Stimulated activated CD8-positive, alpha-beta memory T cell treated with anti-CD3 and anti-CD28 coated beads, Interleukin-2, amount 100 ng/mL, for 48 hours (primary cell): ENCODE data around the gene TMED8.
"Not testable (repeated sequence)": the region's sequence is repeated elsewhere in the genome, so short reads cannot be mapped to it uniquely, and the experiment has no call there.

ENCODE experiments used
- DNase-seq, 2 donors: peaks; one replicate each; pipeline ENCODE4 v3.0.0-alpha.2; 2020; ENCODE audit warnings: low read depth in 2 of 2

TMED8 gene

DNA sequence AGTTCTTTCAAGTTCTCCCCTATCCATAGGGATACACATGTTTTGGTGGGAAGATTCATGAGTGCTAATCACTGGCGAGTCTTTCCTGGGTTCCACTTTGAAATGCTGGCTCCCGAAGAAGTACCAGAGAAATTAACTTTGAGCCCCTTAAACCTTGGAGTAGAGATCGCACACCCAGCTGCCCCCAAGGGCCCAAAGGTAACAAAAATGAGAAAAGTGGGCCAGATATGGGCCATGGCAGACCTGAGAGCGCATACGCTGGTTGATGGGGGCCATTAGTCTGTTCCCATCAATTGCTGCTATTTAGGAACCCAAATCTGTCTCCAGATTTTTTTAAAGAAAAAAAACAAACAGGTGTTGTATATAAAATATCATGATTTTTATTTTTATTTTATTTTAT is 53.9 kb downstream of the TMED8 start:
- DNase-seq = no peak

DNA sequence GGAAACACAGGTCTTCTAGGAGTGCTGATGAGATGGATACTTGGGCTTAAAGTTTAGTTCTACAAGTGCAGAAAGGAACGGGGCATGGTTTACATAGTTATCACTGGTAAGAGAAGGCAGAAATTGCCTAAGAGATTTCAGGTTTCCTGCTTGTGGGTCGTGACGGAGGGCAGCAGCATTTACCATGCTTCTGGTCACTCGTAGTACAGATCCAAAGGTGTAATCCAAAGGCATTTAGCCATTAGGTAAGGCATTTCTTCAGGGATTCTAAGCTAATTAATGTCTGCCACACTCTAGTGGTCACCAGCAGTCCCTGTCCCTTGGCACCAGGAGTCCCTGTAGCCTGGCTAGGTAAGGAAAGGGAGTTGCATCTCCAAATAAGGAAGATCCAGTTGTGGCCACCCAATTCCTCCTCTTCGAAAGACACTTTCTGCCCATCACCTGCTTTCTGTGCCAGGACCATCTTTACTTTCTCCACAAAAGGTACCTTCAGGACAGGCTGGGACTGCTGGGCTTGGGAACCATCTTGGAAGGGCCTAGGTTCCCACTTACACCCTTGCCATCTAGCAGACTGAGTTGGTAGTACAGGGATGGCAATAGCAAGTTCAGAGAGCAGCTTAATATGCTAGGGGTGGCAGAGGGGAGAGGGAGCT is 54.5 kb downstream of the TMED8 start:
- no peak for DNase-seq

DNA sequence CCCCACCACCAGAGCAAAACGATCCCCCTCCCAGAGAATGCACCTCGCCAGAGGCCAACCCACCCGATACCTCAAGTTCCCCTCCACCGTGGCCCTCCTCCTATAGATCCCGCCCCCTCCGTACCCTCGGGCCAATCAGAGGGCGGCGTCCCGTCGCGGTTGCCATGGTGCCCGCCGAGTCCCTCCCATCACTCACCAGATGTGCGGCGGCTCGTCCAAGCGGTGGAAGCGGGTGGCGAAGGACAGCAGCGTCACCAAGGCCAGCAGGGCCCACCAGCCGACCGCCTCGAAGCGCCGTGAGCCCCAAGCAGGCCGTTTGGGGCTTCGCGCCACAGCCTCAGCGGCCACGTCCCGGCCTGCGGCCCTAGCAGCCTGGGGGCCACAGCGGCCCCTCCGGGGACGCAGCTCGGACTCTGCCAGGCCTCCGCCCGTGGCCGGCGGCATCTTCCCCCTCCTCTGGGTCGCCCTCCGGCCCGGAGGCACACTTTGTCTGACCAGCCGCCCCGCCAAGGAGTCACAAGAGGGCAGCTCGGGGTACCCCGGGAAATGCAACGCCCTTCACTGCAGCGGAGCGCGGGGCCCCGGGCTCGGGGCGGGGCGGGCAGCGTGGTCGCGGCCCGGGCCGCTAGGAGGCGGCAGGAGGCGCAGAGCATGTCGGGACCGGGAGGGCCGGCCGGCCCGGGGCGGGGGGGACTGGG is 56.5 kb downstream of the TMED8 start, which contains the start of gene POMT2:
POMT2 (minus strand) TSS at position 646 of the 698 bp plus-strand sequence; CDS start at position 444, 202 bp downstream.
- DNase-seq = peak; percentile 88 to 90

DNA sequence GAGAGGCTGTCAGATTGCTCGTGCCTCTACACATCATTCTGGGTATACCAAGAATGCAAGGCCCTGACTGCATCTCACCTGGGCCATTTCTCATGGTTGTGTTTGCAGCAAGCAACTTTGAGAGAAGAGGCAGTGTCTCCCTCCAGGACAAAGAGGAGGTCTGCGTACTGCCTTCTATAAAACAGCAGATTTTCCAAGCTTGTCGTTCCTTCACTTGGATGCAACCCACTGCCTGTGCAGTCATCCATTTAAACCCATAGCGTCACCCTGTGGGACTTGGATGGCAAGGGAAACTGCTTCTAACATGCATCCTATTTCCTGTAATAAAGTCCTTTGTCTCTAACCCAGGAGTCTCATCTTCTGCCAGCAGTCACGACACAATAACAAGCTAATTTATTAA is 57.5 kb downstream of the TMED8 start:
- no peak for DNase-seq

DNA sequence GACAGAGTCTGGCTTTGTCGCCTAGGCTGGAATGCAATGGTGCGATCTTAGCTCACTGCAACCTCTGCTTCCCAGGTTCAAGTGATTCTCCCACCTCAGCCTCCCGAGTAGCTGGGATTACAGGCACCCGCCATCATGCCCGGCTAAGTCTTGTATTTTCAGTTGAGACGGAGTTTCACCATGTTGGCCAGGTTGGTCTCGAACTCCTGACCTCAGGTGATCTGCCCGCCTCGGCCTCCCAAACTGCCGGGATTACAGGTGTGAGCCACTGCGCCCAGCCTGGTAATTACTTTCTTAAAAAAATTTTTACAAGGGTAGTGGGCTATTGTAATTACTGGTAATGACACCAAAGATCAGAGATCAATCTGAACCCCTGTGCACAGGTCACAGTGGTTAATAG is 58.1 kb downstream of the TMED8 start:
- not testable (repeated sequence) for DNase-seq

DNA sequence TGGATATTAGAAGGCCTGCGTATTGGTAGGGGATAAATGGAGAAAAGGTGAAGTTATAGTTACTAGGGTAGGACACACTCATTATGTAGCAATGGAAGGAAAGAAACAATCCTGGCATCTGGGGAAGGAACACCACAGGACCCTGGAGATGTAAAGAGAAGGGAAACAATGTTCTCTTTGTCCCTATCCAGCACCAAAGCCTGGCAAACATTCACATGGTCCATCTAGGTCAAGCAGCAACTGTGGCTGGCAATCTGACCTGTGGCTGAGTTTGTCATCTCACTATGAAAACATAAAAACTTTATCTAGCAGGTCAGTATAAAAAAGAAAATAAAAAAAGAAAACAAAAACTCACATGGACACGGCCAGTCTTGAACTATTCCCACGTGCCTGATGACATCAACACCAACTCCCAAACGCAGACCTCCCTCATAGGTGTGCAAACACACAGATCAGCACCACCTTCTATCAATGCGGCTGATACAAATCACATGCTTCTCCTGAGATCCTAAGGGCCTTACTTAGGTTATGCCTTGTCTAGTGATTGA is 58.8 kb downstream of the TMED8 start:
- DNase-seq = no peak

DNA sequence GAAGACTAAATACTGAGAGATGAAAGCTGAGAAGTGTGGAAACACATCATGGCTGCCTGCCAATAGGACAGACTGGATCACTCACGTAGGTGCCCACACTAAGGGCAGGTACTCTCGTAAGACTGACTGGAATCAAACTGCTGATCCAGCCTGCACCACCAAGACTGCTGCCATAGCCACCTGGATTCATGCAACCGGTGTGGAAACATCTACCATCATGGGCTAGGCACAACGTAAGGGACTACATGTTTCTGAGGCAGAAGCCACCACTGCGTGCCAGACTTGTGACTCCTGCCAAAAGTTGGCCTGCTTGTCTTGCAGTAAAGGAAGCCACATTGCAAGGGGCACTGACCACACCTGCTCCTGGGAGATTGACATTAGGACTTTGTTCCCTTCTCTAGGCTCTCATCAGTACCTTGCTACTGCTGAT is 60.0 kb downstream of the TMED8 start:
- DNase-seq = no peak

DNA sequence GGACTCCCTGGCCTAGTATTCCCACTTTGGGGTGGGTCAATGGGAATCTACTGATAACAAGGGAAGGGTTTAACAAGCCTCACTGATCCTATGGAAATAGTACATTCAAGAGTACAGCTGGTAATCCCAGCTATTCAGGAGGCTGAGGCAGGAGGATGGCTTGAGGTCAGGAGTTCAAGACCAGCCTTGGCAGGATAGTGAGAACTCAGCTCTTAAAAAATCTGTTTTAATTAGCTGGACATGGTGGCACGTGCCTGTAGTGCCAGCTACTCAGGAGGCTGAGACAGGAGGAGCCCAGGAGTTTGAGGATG is 60.7 kb downstream of the TMED8 start:
- DNase-seq = no peak

DNA sequence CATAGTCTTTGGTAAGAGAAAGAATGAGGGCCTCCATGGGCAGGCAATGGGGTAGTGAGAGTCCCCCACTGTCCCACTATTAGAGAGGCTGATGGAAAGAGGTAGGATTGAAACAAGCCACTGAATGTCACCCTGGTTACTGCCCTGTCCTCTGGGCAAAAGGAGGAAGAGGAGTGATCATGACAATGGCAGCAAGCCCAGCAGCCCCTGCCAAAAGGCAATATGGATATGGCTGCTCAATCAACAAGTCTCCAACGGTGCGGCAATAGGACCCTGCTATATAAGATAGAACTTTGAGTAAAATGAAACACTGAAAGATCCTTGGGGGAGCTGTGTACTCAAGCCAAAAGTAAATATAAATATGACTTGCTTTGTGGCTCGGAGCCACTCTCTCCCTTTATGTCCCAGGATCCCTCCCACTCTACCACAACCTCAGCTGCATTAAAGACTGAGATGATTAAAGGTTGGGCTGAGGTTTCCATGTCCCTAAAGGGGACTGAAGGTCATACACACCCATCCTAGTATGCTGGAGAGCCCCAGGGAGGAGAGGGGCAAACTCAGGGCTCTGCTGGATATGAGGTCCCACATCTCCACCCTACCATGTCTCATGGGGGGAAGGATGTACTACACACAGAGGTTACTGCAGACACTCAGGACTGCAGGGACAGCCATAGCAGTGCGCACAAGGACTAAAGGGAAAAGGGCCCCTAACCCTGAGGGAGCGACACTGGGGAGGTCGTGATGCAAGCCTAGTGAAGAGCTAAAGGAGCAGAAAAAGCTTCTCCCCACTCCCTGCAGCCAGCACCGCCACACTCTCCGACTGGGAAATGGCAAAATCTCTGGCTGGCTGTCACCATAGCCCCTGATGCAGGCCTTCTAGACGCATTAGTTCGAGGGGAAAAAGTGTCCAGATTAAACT is 62.1 kb downstream of the TMED8 start:
- DNase-seq = no peak

DNA sequence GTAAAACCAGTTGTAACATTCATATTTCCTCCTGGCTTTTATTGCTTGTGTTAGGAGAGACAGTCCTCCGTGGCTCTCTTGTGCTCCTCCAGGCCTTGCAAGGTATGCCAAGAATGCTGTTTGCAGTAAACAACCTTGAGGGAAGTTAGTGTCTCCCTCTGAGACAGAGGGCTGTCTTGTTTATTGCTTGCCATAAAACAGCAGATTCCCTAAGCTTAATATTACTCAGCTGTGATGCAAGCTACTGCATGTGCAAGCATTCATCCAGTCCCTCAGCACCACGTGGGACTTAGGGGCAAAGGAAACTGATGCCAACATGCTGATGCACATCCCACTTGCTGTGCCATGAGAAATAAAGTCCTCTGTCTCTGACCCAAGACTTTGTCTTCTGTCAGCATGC is 62.9 kb downstream of the TMED8 start:
- DNase-seq = no peak

DNA sequence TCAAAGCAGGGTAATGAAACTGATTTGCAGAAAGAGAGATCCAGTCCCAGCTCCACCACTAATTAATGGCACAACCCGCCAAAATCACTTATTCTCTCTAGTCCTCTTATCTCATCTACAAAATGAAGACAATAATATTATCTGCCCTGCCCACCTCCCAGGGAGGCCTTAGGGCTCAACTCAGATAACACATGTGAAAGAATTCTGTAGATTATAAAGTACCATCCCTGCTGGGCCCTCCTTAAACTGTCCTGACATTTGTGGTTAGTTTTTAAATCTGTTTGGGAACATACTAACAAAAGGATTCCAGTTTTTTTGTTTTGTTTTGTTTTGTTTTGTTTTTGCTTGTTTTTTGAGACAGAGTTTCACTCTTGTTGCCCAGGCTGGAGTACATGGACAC is 63.5 kb downstream of the TMED8 start:
- DNase-seq = no peak

DNA sequence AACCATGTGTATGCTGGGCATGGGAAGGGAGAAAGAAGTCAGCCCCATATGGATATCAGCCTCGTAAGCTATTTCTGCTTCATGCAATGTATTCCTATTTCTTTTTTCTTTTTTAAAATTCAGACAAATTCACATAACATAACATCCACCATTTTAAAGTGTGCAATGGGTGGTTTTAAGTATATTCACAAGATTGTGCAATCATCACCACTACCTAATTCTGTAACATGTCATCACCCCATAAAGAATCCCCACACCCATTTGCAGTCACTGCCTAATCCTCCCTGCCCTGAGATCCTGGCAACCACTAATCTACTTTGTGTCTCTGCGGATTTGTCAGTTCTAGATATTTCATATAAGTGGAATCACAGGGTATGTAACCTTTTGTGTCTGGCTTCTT is 65.7 kb downstream of the TMED8 start:
- no peak for DNase-seq

DNA sequence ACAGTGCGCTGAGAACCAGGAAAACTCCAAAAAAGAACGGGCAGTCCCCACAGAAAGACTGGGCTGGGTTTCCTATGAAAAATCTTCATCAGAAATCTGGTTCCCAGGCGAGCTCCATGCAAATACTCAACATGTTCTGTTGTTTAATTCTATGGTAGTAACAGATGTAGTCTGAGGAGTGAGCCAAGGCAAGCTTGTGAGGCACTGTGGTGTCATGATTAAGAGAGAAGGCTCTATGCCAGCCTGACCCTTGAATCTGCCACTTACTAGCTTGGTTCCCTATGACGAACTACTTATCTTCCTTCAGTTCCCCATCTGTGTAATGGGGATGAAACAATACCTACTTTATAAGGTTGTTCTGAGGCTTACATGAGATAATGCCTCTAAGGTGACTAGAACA is 66.9 kb downstream of the TMED8 start:
- no peak for DNase-seq

DNA sequence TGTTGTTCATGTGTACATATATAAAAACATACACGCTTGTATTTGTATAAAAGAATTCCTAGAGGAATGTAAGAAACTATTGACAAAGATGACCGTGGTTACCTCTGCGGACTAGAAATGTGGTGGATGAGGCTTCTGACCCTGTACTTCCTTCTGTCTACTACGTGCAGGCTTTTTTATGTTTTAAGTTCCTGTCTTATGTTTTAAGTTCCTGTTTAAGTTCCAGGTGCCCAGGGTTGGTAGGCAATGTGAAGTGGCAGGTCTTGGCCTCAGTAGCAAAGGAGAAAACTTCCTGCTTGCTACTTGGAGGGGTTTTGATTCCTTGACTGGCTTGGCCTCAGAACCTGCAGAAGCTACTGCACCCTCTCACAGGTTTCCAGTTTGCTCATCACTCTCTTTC is 67.8 kb downstream of the TMED8 start:
- DNase-seq = no peak

DNA sequence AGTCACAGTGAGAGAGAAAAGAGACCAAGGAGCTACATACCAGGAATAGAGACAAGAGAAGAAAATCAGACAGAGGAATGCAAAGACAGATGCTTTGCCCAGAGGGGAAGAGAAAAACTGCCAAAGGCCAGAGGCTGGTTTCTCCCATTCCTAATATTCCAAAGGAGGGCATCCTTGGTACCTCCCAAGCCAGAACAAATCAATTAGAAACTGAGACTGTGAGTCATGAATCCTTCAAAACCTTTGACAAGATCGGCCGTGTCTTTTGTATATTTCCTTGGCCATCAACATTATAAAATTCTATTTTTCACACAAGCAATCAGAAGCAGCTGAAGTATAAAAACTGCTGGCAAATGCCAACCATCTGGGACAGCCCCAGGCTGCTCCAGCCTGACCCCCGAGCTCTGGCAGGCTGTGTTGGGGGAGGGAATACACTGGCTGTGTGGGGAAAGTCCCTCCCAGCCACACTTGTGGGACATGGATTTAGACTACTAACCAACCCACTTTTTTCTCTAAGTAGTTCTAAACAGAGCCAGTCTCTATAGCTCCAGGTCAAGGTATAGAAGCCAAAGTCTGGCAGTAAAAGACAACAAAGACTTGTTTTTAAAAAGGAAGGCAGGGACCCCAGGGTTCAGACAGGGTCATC is 69.9 kb downstream of the TMED8 start:
- DNase-seq = no peak

DNA sequence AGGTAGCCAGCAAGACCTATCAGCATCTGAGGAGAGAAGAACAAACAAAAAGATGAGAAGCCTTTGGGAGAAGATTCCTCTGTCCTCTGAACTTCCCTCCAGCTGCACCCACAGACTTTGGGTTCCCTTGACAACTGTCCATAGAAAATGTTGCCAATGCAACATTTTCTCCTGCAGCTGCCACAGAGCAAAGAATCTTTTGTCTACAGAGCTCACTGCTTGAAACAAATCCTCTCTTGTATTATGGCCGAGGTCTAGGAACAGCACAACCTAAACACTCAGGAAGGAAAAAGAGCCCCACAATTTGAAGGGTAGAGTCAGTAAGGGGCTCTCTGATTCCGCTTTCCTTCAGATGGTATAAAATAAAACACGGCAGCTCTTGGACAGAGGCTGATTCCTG is 70.5 kb downstream of the TMED8 start:
- DNase-seq = no peak

DNA sequence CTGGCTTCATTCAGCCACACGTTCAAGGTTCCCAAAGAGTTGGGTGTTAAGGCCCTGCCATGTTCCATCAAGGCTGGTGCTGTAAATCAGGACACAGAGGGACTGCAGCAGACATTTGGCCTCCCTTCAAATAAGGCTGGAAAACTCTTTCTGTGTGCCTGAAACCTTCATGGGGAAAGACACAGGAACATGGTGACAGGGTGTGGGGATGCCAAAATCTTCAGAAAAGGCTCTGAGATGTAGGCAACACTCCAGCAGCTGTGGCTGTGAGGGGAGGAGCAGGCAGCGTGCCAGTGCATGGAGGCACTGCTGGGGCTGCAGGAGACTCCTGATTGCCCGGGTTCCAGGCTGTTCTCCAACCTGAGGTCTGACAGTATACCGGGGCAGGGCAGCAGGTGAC is 71.2 kb downstream of the TMED8 start:
- DNase-seq = no peak

DNA sequence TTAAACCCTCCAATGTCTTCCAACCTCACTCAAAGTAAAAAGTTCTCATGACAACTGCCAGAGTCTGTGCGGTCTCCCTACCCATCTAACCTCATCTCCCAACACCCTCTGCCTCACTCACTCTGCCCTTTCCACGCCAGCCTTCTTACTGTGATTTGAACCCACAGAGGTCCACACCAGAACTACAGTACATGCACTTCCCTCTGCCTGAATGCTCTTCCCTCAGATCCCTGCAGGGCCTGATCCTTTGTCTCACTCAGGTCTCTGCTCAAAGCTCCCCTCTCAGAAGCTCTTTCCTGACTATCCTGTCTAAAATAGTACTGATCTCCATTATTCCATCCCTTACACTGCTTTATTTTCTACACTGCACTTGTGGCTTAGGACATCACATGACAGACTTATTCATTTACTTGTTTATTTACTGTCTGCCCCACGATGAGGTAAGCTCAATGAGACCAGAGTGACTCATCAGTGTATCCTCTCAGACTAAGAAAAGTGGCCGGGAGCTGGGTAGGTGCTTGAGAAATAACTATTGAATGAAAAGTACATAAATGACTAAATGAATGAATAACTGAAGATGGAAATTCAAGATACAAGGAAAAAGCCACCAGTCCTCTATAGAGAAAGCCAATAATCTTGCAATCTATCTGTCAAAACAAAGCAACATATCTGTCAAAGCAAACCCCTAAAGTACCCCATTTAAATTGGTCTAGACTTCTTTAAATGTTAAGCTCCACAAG is 73.3 kb downstream of the TMED8 start:
- DNase-seq = peak in 1 of 2 donors; percentile 31

DNA sequence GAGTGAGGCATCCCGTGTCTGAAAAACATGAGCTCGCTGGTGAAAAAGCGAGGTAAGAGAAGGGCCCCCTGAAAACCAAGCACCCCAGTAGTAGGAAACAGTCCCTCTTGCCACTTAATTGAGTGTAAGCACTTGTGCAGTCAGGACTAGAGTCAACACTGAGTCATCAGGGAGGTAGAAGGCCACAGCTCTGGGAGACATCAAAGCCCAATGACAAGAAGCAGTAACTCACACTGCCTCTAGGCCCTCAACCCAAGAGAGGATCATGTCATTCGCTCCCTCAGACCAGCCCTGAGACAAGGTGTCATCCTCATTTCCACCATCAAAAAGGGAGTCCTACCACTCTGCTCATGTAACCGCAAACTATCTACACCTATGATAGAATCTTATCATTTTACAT is 74.0 kb downstream of the TMED8 start:
- peak; percentile 23 to 30 for DNase-seq

DNA sequence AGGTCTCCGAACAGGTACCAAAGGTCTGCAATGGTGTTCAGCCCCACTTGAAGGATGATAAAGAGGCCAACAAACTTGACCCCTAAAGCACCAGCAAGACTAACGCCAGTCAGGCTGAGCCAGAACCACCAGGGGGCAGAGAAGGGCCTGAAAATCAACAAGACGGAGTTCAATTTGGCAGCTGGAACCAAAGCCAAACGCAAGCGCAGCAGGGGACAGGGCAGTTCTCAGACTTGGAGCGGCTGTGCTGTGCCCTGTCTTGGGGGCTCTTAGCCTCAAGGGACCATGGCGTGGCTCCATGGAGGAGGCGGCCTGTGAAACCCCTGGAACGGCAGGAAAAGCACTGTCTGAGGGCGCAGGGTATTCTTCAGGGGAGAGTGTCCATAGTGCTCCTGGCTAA is 75.8 kb downstream of the TMED8 start:
- DNase-seq = peak; percentile 30 to 54

DNA sequence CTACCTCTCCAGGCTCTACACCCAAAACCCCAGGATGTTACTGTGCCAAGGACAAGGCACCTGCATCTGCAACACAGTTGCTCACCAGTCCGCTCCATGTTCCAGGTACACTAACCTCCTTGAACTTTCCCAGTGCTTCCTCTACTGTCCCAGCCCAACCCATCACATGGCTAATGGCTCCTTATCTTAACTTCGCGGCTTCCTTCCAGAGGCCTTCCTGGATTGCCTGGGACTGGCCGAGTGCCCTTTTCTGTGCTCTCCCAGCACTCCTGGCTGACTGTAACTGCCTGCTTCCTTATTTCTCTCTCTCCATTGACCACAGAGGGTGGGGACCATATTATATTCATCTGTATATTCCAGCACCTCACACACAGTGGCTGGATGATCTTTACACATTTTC is 77.1 kb downstream of the TMED8 start:
- DNase-seq = no peak
